ENCODE data around the gene FGGY.

The FGGY gene

GRCh38 chr1:59302871-59303270, 6.0 kb downstream of the FGGY start:
- H3K4me3 ChIP-seq (replicated peaks; ENCODE audit: low read depth, low read length), result no peak overlapping the region
- no peak for DNase-seq (ENCODE audit: extremely low read depth, low read depth)

GRCh38 chr1:59305188-59305587, 8.3 kb downstream of the FGGY start:
- TF ChIP-seq CTCF (IDR thresholded peaks at IDR 0.05; ENCODE audit: low read depth, low read length, missing control alignments), result no peak
- no peak for DNase-seq (ENCODE audit: extremely low read depth, low read depth)
- H3K4me3 ChIP-seq (replicated peaks; ENCODE audit: low read depth, low read length), result no peak overlapping the region

More at GRCh38 chr1:59302871-59303270, 6.0 kb downstream of the FGGY start:
- no peak for TF ChIP-seq CTCF (IDR thresholded peaks at IDR 0.05; ENCODE audit: low read depth, low read length, missing control alignments)

GRCh38 chr1:59307591-59307990, 10.7 kb downstream of the FGGY start:
- TF ChIP-seq CTCF (IDR thresholded peaks at IDR 0.05; ENCODE audit: low read depth, low read length, missing control alignments), result no peak
- no peak overlapping the region for H3K4me3 ChIP-seq (replicated peaks; ENCODE audit: low read depth, low read length)
- DNase-seq (ENCODE audit: extremely low read depth, low read depth), result no peak

GRCh38 chr1:59308839-59309238, 11.9 kb downstream of the FGGY start:
- H3K4me3 ChIP-seq (replicated peaks; ENCODE audit: low read depth, low read length), result no peak overlapping the region
- no peak for TF ChIP-seq CTCF (IDR thresholded peaks at IDR 0.05; ENCODE audit: low read depth, low read length, missing control alignments)
- DNase-seq (ENCODE audit: extremely low read depth, low read depth), result no peak

- TF ChIP-seq CTCF (IDR thresholded peaks at IDR 0.05; ENCODE audit: low read depth, low read length, missing control alignments), result no peak
- DNase-seq (ENCODE audit: extremely low read depth, low read depth), result no peak
- no peak overlapping the region for H3K4me3 ChIP-seq (replicated peaks; ENCODE audit: low read depth, low read length)
Measured at GRCh38 chr1:59309392-59309791, 12.5 kb downstream of the FGGY start.

GRCh38 chr1:59309795-59310548, 13.1 kb downstream of the FGGY start:
- no peak for TF ChIP-seq CTCF (IDR thresholded peaks at IDR 0.05; ENCODE audit: low read depth, low read length, missing control alignments)
- no peak overlapping the region for H3K4me3 ChIP-seq (replicated peaks; ENCODE audit: low read depth, low read length)
- no peak for DNase-seq (ENCODE audit: extremely low read depth, low read depth)
